ENCODE data around the gene PTPN23. TPM values are rescaled to one million over a fixed set of nuclear protein-coding genes. Genes with fewer than 3 reads are reported as not detected.
"Not testable (repeated sequence)": the region's sequence is repeated elsewhere in the genome, so short reads cannot be mapped to it uniquely, and the experiment has no call there.

Gene PTPN23
- total and polyA plus RNA-seq, 2 experiments from 2014 or later: 11.9 to 20.5 TPM

GRCh38 chr3:47452453-47453215 lies 71.8 kb downstream of the PTPN23 start:
- H3K79me2 ChIP-seq: peaks cover 71% of the 10 kb centered on the region
- H3K9me3 ChIP-seq (ENCODE audit: low read depth): no peaks in the 10 kb centered on the region
- H2AFZ ChIP-seq: no peak overlapping the region
- peaks cover 4% of the 10 kb centered on the region for H4K20me1 ChIP-seq (ENCODE audit: insufficient read depth, poor library complexity, severe bottlenecking)
- no peaks in the 10 kb centered on the region for H3K9me2 ChIP-seq (replicated peaks; ENCODE audit: insufficient read depth)
- TF ChIP-seq EZH2 (IDR thresholded peaks at IDR 0.05; ENCODE audit: borderline replicate concordance): no peak
- no peak for TF ChIP-seq CTCF (IDR thresholded peaks at IDR 0.05; ENCODE audit: poor library complexity)
- no peak for TF ChIP-seq EZH2phosphoT487 (IDR thresholded peaks at IDR 0.05; ENCODE audit: low read depth, severe bottlenecking, unreplicated experiment)
- H3K4me2 ChIP-seq: no peak overlapping the region
- no peak overlapping the region for H3K27ac ChIP-seq
- no peak for DNase-seq (ENCODE audit: low spot score)
- no peak overlapping the region for H3K4me3 ChIP-seq
- 70% methylated on average over 4 of the region's 4 CpGs for WGBS (ENCODE audit: low lambda C conversion rate, missing lambda C conversion rate)
- H3K27me3 ChIP-seq: no peaks in the 10 kb centered on the region
- peaks cover 12% of the 10 kb centered on the region for H3K4me1 ChIP-seq (ENCODE audit: insufficient read depth)
- no peaks in the 10 kb centered on the region for H3K36me3 ChIP-seq (replicated peaks; ENCODE audit: insufficient read depth, low read depth)

DNA sequence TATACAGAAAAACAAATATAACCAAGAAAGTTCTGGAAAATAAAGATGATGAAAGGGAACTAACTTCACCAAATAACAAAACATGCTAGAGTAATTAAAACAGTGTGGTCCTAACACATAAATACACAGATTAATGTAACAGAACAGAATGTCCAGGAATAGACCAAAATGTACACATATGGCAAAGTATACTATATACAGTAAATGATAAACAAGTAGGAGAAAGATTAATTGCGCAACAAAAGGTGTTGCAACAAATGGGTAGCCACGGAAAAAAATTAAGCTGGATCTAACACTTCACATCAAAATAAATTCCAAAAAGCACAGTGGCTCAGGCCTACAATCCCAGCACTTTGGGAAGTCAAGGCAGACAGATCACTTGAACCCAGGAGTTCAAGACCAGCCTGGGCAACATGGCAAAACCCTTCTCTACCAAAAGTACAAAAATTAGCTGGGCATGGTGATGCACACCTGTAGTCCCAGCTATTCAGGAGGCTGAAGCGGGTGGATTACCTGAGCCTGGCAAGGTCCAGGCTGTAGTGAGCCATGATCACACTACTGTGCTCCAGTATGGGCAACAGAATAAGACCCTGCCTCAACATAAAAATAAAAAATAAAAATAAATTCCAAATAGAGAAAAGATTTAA lies 75.1 kb downstream of the PTPN23 start:
- WGBS (ENCODE audit: low lambda C conversion rate, missing lambda C conversion rate): 89% methylated on average over 3 of the region's 3 CpGs
- Histone ChIP-seq H3K27ac (peak overlapping the region; percentile 48), H3K79me2 (peaks cover 90% of the 10 kb centered on the region)

DNA sequence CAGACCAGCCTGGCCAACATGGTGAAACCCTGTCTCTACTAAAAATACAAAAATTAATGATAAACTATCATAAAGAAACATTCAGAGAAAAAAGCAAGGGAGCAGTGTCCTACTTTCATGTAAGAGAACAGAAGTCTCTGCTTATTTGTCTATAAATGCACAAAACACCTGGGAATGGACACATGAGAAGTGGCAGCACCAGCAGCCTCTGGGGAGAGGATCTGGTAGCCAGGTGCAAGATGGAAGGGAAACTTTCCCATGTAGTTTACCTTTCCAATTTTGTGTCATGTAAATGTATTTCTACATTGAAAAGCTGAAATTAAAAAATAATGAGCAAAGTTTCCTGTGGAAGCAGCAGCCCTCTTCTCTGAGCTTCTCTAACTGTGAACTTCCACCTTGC lies 76.2 kb downstream of the PTPN23 start:
- Histone ChIP-seq H4K20me1 (ENCODE audit: insufficient read depth, poor library complexity, severe bottlenecking) (peaks cover 4% of the 10 kb centered on the region), H3K4me1 (ENCODE audit: insufficient read depth) (peaks cover 12% of the 10 kb centered on the region), H3K9me3 (ENCODE audit: low read depth) (no peaks in the 10 kb centered on the region), H3K4me2 (no peak overlapping the region), H3K27me3 (no peaks in the 10 kb centered on the region), H3K9me2 (replicated peaks; ENCODE audit: insufficient read depth) (no peaks in the 10 kb centered on the region), H3K79me2 (peaks cover 99% of the 10 kb centered on the region), H3K27ac (no peak overlapping the region), H3K36me3 (replicated peaks; ENCODE audit: insufficient read depth, low read depth) (no peaks in the 10 kb centered on the region), H3K4me3 (no peak overlapping the region), H2AFZ (no peak overlapping the region)
- no peak for DNase-seq (ENCODE audit: low spot score)
- no peak for TF ChIP-seq EZH2phosphoT487 (IDR thresholded peaks at IDR 0.05; ENCODE audit: low read depth, severe bottlenecking, unreplicated experiment)
- TF ChIP-seq EZH2 (IDR thresholded peaks at IDR 0.05; ENCODE audit: borderline replicate concordance): no peak
- TF ChIP-seq CTCF (IDR thresholded peaks at IDR 0.05; ENCODE audit: poor library complexity): no peak

More for the DNA sequence above, 75.1 kb downstream of the PTPN23 start:
- H3K9me3 ChIP-seq (ENCODE audit: low read depth): no peaks in the 10 kb centered on the region
- H3K9me2 ChIP-seq (replicated peaks; ENCODE audit: insufficient read depth): no peaks in the 10 kb centered on the region
- H3K36me3 ChIP-seq (replicated peaks; ENCODE audit: insufficient read depth, low read depth): no peaks in the 10 kb centered on the region
- no peak for DNase-seq (ENCODE audit: low spot score)
- peaks cover 4% of the 10 kb centered on the region for H4K20me1 ChIP-seq (ENCODE audit: insufficient read depth, poor library complexity, severe bottlenecking)
- no peak for TF ChIP-seq EZH2phosphoT487 (IDR thresholded peaks at IDR 0.05; ENCODE audit: low read depth, severe bottlenecking, unreplicated experiment)
- no peak for TF ChIP-seq EZH2 (IDR thresholded peaks at IDR 0.05; ENCODE audit: borderline replicate concordance)
- TF ChIP-seq CTCF (IDR thresholded peaks at IDR 0.05; ENCODE audit: poor library complexity): no peak
- H2AFZ ChIP-seq: no peak overlapping the region
- no peak overlapping the region for H3K4me3 ChIP-seq
- H3K4me1 ChIP-seq (ENCODE audit: insufficient read depth): peaks cover 12% of the 10 kb centered on the region
- peak overlapping the region; percentile 15 for H3K4me2 ChIP-seq
- H3K27me3 ChIP-seq: no peaks in the 10 kb centered on the region

DNA sequence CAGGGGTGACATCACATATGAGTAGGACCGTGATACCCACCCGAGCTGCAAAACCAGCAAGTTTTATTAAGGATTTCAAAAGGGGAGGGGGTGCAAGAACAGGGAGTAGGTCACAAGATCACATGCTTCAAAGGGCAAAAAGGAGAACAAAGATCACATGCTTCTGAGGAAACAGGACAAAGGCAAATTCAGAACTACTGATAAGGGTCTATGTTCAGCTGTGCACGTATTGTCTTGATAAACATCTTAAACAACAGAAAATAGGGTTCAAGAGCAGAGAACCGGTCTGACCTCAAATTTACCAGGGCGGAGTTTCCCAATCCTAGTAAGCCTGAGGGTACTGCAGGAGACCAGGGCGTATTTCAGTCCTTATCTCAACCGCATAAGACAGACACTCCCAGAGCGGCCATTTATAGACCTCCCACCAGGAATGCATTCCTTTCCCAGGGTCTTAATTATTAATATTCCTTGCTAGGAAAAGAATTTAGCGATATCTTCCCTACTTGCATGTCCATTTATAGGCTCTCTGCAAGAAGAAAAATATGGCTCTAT lies 78.8 kb downstream of the PTPN23 start:
- H2AFZ ChIP-seq; DNase-seq (ENCODE audit: low spot score); H3K9me3 ChIP-seq (ENCODE audit: low read depth); H3K9me2 ChIP-seq (replicated peaks; ENCODE audit: insufficient read depth); H4K20me1 ChIP-seq (ENCODE audit: insufficient read depth, poor library complexity, severe bottlenecking); H3K36me3 ChIP-seq (replicated peaks; ENCODE audit: insufficient read depth, low read depth); H3K4me3 ChIP-seq; H3K27ac ChIP-seq; H3K27me3 ChIP-seq; H3K4me2 ChIP-seq: not testable (repeated sequence)
- H3K79me2 ChIP-seq: peaks cover 99% of the 10 kb centered on the region
- peaks cover 16% of the 10 kb centered on the region for H3K4me1 ChIP-seq (ENCODE audit: insufficient read depth)
- 87% methylated on average over 9 of the region's 9 CpGs for WGBS (ENCODE audit: low lambda C conversion rate, missing lambda C conversion rate)
